H1 (cell line): ENCODE data around the gene TEAD3. TPM values are rescaled to one million over a fixed set of nuclear protein-coding genes. Genes with fewer than 3 reads are reported as not detected.

Experiments used
- CTCF ChIA-PET: fragments of 300-600 bp; sonication (Branson Sonifier 250); formaldehyde crosslinking; loops from one replicate; lab custom pipeline; 2021; ENCODE audit not compliant: partially characterized antibody; lab: Charles Lee
- POLR2A ChIA-PET: fragments of 300-600 bp; sonication (Branson Sonifier 250); formaldehyde crosslinking; loops from one replicate; lab custom pipeline; 2021; ENCODE audit warnings: inconsistent platforms; ENCODE audit not compliant: partially characterized antibody; lab: Charles Lee
- DNase-seq, 2 experiments: peaks; one replicate each; pipeline versions ENCODE4 v3.0.0 to v3.0.0-alpha.2; 2010 to 2022; ENCODE audit warnings: low spot score in 2 of 2, low read depth in 1 of 2, mixed read lengths in 1 of 2
- FAIRE-seq: peaks from 2 replicates; lab custom pipeline; 2011; peaks lifted over from hg19 to GRCh38; lab: Jason Lieb, UNC
- H2AFZ ChIP-seq: 2 replicates; pipeline ENCODE4 v1.8.1; 2012; ENCODE audit warnings: low read length, inconsistent platforms
- H2AK5ac ChIP-seq: 2 replicates; pipeline ENCODE4 v1.6.1; 2013; ENCODE audit warnings: low read depth, low read length
- H2BK120ac ChIP-seq: replicated peaks from 2 replicates; pipeline ENCODE3; 2013; ENCODE audit warnings: low read depth, low read length, inconsistent platforms
- H2BK12ac ChIP-seq: 2 replicates; pipeline ENCODE4 v1.6.1; 2013; ENCODE audit warnings: low read depth, low read length
- H2BK15ac ChIP-seq: 2 replicates; pipeline ENCODE4 v1.6.1; 2013; ENCODE audit warnings: low read length
- H2BK20ac ChIP-seq: 2 replicates; pipeline ENCODE4 v1.6.1; 2013; ENCODE audit warnings: low read length
- H2BK5ac ChIP-seq: 2 replicates; pipeline ENCODE4 v1.6.1; 2013; ENCODE audit warnings: low read depth, low read length
- H3K14ac ChIP-seq: 2 replicates; pipeline ENCODE4 v1.6.1; 2013; ENCODE audit warnings: inconsistent platforms; ENCODE audit not compliant: insufficient read length
- H3K18ac ChIP-seq: 2 replicates; pipeline ENCODE4 v1.6.1; 2013; ENCODE audit warnings: low read length; ENCODE audit errors: extremely low read depth
- H3K23ac ChIP-seq: 2 replicates; pipeline ENCODE4 v1.6.1; 2013; ENCODE audit warnings: inconsistent platforms; ENCODE audit not compliant: insufficient read length
- H3K23me2 ChIP-seq: 2 replicates; pipeline ENCODE4 v1.6.1; 2013; ENCODE audit warnings: low read depth, low read length
- H3K27ac ChIP-seq: 2 replicates; pipeline ENCODE4 v1.6.1; 2011; ENCODE audit warnings: low read depth, low read length, inconsistent platforms
- H3K27me3 ChIP-seq, 4 experiments: replicated peaks in 1 of 4; 1 replicate in 1 of 4; 2 replicates in 3 of 4; pipeline versions ENCODE4 v1.6.1 to v1.8.1; 2011 to 2013; ENCODE audit warnings: low read length in 3 of 4, mild to moderate bottlenecking in 3 of 4, inconsistent platforms in 2 of 4, mixed read lengths in 2 of 4, moderate library complexity in 1 of 4; ENCODE audit not compliant: control insufficient read depth in 3 of 4, insufficient read depth in 3 of 4; ENCODE audit errors: extremely low read depth in 1 of 4
- H3K36me3 ChIP-seq, 4 experiments: 2 replicates each; pipeline versions ENCODE4 v1.6.1 to v1.8.1; 2011 to 2013; ENCODE audit warnings: mild to moderate bottlenecking in 4 of 4, low read length in 3 of 4, moderate library complexity in 2 of 4, control low read depth in 1 of 4, inconsistent platforms in 1 of 4; ENCODE audit not compliant: insufficient read depth in 4 of 4, control insufficient read depth in 2 of 4
- H3K4ac ChIP-seq: replicated peaks from 2 replicates; pipeline ENCODE3; 2013; ENCODE audit warnings: low read length, low read depth, mixed read lengths, inconsistent platforms; ENCODE audit not compliant: insufficient read length
- H3K4me1 ChIP-seq, 4 experiments: replicated peaks in 1 of 4; 1 replicate in 1 of 4; 2 replicates in 3 of 4; pipeline versions ENCODE4 v1.6.1 to v1.8.1; 2011 to 2013; ENCODE audit warnings: low read length in 3 of 4, inconsistent platforms in 2 of 4, mixed read lengths in 1 of 4; ENCODE audit not compliant: insufficient read depth in 4 of 4, control insufficient read depth in 3 of 4
- H3K4me2 ChIP-seq, 2 experiments: 2 replicates each; pipeline versions ENCODE4 v1.6.1 to v1.8.1; 2011 to 2013; ENCODE audit warnings: low read depth in 2 of 2, low read length in 2 of 2, control low read depth in 1 of 2, inconsistent platforms in 1 of 2, mild to moderate bottlenecking in 1 of 2; ENCODE audit not compliant: insufficient read depth in 1 of 2
- H3K4me3 ChIP-seq, 4 experiments: fragments of 200-600, 300-600 bp in 1 of 4; sonication (generic), shearing (Covaris generic), sonication (Bioruptor Twin) in 1 of 4; 2 replicates each; pipeline versions ENCODE4 v1.5.1 to v1.8.1; 2011 to 2016; ENCODE audit warnings: low read length in 4 of 4, low read depth in 3 of 4, control low read depth in 2 of 4, inconsistent platforms in 2 of 4, mild to moderate bottlenecking in 2 of 4, mixed read lengths in 1 of 4, moderate library complexity in 1 of 4; ENCODE audit not compliant: insufficient read depth in 2 of 4; ENCODE audit errors: extremely low read depth in 1 of 4
- H3K56ac ChIP-seq: replicated peaks from 2 replicates; pipeline ENCODE3; 2013; ENCODE audit warnings: low read depth, mild to moderate bottlenecking, mixed read lengths, low read length, inconsistent platforms; ENCODE audit not compliant: insufficient read length
- H3K79me1 ChIP-seq: 2 replicates; pipeline ENCODE4 v1.6.1; 2013; ENCODE audit warnings: low read depth, low read length, control low read depth
- H3K79me2 ChIP-seq, 2 experiments: 2 replicates each; pipeline versions ENCODE4 v1.6.1 to v1.8.1; 2012 to 2013; ENCODE audit warnings: low read length in 2 of 2, mild to moderate bottlenecking in 2 of 2, inconsistent platforms in 1 of 2; ENCODE audit not compliant: insufficient read depth in 2 of 2, control insufficient read depth in 1 of 2
- H3K9ac ChIP-seq, 4 experiments: replicated peaks in 1 of 4; 1 replicate in 1 of 4; 2 replicates in 3 of 4; pipeline versions ENCODE4 v1.6.1 to v1.8.1; 2011 to 2013; ENCODE audit warnings: low read depth in 3 of 4, low read length in 3 of 4, control low read depth in 2 of 4, mild to moderate bottlenecking in 2 of 4, moderate library complexity in 2 of 4, inconsistent platforms in 1 of 4; ENCODE audit errors: extremely low read depth in 1 of 4
- H3K9me3 ChIP-seq, 2 experiments: 2 replicates each; pipeline versions ENCODE4 v1.6.1 to v1.8.1; 2012 to 2013; ENCODE audit warnings: mild to moderate bottlenecking in 2 of 2, moderate library complexity in 2 of 2, control low read depth in 1 of 2, inconsistent platforms in 1 of 2, low read depth in 1 of 2, low read length in 1 of 2, mixed read lengths in 1 of 2; ENCODE audit not compliant: insufficient read depth in 2 of 2
- H4K20me1 ChIP-seq, 2 experiments: replicated peaks in 1 of 2; 2 replicates each; pipeline versions ENCODE3 to v1.8.1; 2011 to 2013; ENCODE audit warnings: inconsistent platforms in 2 of 2, low read length in 2 of 2, mild to moderate bottlenecking in 1 of 2; ENCODE audit not compliant: insufficient read depth in 2 of 2, control insufficient read depth in 1 of 2
- H4K5ac ChIP-seq: 2 replicates; pipeline ENCODE4 v1.6.1; 2013; ENCODE audit warnings: low read length, low read depth, mixed read lengths, inconsistent platforms; ENCODE audit not compliant: insufficient read length
- H4K8ac ChIP-seq: 2 replicates; pipeline ENCODE4 v1.8.0; 2013; ENCODE audit warnings: mild to moderate bottlenecking, moderate library complexity, low read length, inconsistent platforms; ENCODE audit not compliant: insufficient read depth; ENCODE audit errors: extremely low read depth
- H4K91ac ChIP-seq: replicated peaks from 2 replicates; pipeline ENCODE3; 2013; ENCODE audit warnings: low read length, mixed read lengths, inconsistent platforms; ENCODE audit not compliant: insufficient read length
- SIX5 ChIP-seq: IDR thresholded peaks from 2 replicates; pipeline ENCODE4 v1.6.1; 2011; ENCODE audit warnings: mild to moderate bottlenecking, low read depth, low read length
- WGBS, 2 experiments: shearing (Covaris generic) in 1 of 2; methylation state at CpG; one replicate each; pipeline versions ENCODE4 v1.1.6 to v1.1.7; 2013 to 2015; ENCODE audit warnings: low lambda C conversion rate in 2 of 2, mixed read lengths in 2 of 2, inconsistent platforms in 1 of 2, low coverage in 1 of 2, missing lambda C conversion rate in 1 of 2; ENCODE audit not compliant: insufficient replicate concordance in 2 of 2, insufficient coverage in 1 of 2, insufficient read length in 1 of 2; ENCODE audit errors: extremely low coverage in 1 of 2, missing lambda C conversion rate in 1 of 2; 5-methylcytosine and 5-hydroxymethylcytosine counted together
- polyA plus RNA-seq, 7 experiments: library from polyadenylated mRNA; depleted of rRNA in 3 of 7; stranded (reverse) in 5 of 7; unstranded in 2 of 7; fragments of >200 nt in 5 of 7; fragments of 200-250 nt in 2 of 7; gene quantifications; 1 replicate in 5 of 7; 2 replicates in 1 of 7; 4 replicates in 1 of 7; pipeline versions ENCODE4 v1.2.1 to v1.2.3, GENCODE V29; 2011 to 2013; ENCODE audit warnings: missing spikeins in 2 of 7, mixed read lengths in 2 of 7
- total RNA-seq: library from RNA; stranded (reverse); fragmentation: NEBNext Ultra II Directional; extraction: Animal tissue kit (Norgen Biotek cat#: 25700); gene quantifications from 2 replicates; pipeline ENCODE4 v1.2.1, GENCODE V29; 2021

TEAD3 gene
- total and polyA plus RNA-seq, 2 of the 8 experiments (the other 6 are each of a cell fraction or from before 2014, with no cell fraction given) = 20.1 to 28.7 TPM

DNA sequence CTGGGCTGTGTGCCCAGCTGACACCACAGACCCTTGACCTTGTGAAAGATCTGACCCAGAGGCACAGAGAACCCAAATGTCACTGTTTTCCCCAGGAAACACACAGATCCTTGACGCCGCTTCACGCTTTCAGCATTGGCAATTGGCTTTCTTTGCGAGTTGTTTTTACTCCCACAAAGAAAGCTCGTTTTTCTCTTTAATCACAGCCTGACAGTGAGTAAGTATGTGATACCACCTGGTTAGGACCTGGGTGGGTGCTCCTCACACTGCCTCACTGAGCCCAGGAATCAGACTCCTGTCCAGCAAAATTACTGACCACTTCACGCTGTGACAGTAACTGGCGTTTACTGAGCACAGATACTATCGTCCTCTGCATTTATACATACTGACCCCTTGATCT is 15.7 kb downstream of the TEAD3 start:
- POLR2A ChIA-PET = interaction anchor here (30.9 to 37.6 kb wide), 2 partner anchors 4 to 12 kb away, joined by 1319 read pairs; partner anchors contain the start of genes RPL10A and TEAD3
- FAIRE-seq (no peak), DNase-seq (no peak)
- H3K4me2 ChIP-seq = no peak overlapping the region
- H2BK15ac ChIP-seq = no peak overlapping the region
- H3K27ac ChIP-seq = no peak overlapping the region
- H3K18ac ChIP-seq = no peak overlapping the region
- H3K56ac ChIP-seq = no peak overlapping the region
- H3K23me2 ChIP-seq = peaks cover 5% of the 10 kb centered on the region; the same call in 1 of the 2 replicates
- no peaks in the 10 kb centered on the region; a peak in 1 of 7 replicates for H3K27me3 ChIP-seq
- H4K20me1 ChIP-seq = peaks cover 0 to 5% of the 10 kb centered on the region in 2 experiments
- no peak overlapping the region for H3K23ac ChIP-seq
- no peak overlapping the region for H2AFZ ChIP-seq
- CTCF ChIA-PET = interaction anchor here (0.8 to 4.7 kb wide), 13 partner anchors 8 to 255 kb away, joined by 3 to 28 read pairs (median 5); partner anchors contain the start of gene RPL10A
- H2AK5ac ChIP-seq = no peak overlapping the region
- no peak overlapping the region for H2BK120ac ChIP-seq
- H3K79me1 ChIP-seq = peaks cover 4% of the 10 kb centered on the region; the same call in 1 of the 2 replicates
- no peak overlapping the region for H4K91ac ChIP-seq
- H3K14ac ChIP-seq = no peak overlapping the region
- H3K4me3 ChIP-seq = no peak overlapping the region
- no peak overlapping the region for H3K9ac ChIP-seq
- no peak overlapping the region for H4K5ac ChIP-seq
- H4K8ac ChIP-seq = no peak overlapping the region
- H3K9me3 ChIP-seq = no peaks in the 10 kb centered on the region
- H3K4ac ChIP-seq = no peak overlapping the region
- no peak overlapping the region for H2BK5ac ChIP-seq
- peaks cover 0 to 20% (median 4%) of the 10 kb centered on the region in 4 experiments; a peak in 2 of 8 replicates for H3K36me3 ChIP-seq
- 95% methylated on average over 8 of the region's 8 CpGs; no CpG with 5 or more reads in 1 of the 2 experiments for WGBS, 2 experiments
- H2BK12ac ChIP-seq = no peak overlapping the region
- H2BK20ac ChIP-seq = no peak overlapping the region
- no peaks in the 10 kb centered on the region; a peak in 1 of 4 replicates for H3K79me2 ChIP-seq
- TF ChIP-seq SIX5 = no peak
- H3K4me1 ChIP-seq = peaks cover 7 to 18% (median 16%) of the 10 kb centered on the region in 4 experiments
